GM15510 (cell line): ENCODE results near the gene CADPS.

ENCODE experiments used
- POLR2A ChIP-seq: IDR thresholded peaks from 3 replicates; pipeline ENCODE4 v1.6.1; 2011; ENCODE audit warnings: borderline replicate concordance; ENCODE audit not compliant: insufficient read length; ENCODE audit errors: extremely low read depth

The CADPS gene

GRCh38 chr3:62874711-62875557 is at the start of gene CADPS:
TSS of gene CADPS (minus strand) at chr3:62875416. CDS start at chr3:62875029, 387 bp downstream.
- no peak for TF ChIP-seq POLR2A

GRCh38 chr3:62923066-62923465 is 47.9 kb upstream of the CADPS start:
- no peak for TF ChIP-seq POLR2A

- TF ChIP-seq POLR2A, result no peak
Measured at GRCh38 chr3:62922326-62922725, 47.1 kb upstream of the CADPS start.

GRCh38 chr3:62920466-62920784 is 45.2 kb upstream of the CADPS start:
- no peak for TF ChIP-seq POLR2A

- TF ChIP-seq POLR2A, result no peak
Measured at GRCh38 chr3:62919784-62920465, 44.7 kb upstream of the CADPS start.

- TF ChIP-seq POLR2A, result no peak
Measured at GRCh38 chr3:62918777-62919176, 43.6 kb upstream of the CADPS start.

GRCh38 chr3:62918131-62918530 is 42.9 kb upstream of the CADPS start:
- TF ChIP-seq POLR2A, result no peak

GRCh38 chr3:62911526-62911925 is 36.3 kb upstream of the CADPS start:
- TF ChIP-seq POLR2A, result no peak

- no peak for TF ChIP-seq POLR2A
Measured at GRCh38 chr3:62905331-62905730, 30.1 kb upstream of the CADPS start.

GRCh38 chr3:62898530-62899496 is 23.6 kb upstream of the CADPS start:
- no peak for TF ChIP-seq POLR2A

- TF ChIP-seq POLR2A, result no peak
Measured at GRCh38 chr3:62895901-62896300, 20.7 kb upstream of the CADPS start.

- no peak for TF ChIP-seq POLR2A
Measured at GRCh38 chr3:62892951-62893350, 17.7 kb upstream of the CADPS start.

GRCh38 chr3:62892045-62892444 is 16.8 kb upstream of the CADPS start:
- no peak for TF ChIP-seq POLR2A

- TF ChIP-seq POLR2A, result no peak
Measured at GRCh38 chr3:62888778-62889177, 13.6 kb upstream of the CADPS start.

GRCh38 chr3:62888180-62888579 is 13.0 kb upstream of the CADPS start:
- TF ChIP-seq POLR2A, result no peak
